Tibial nerve (tissue), 3 donors: ENCODE data around the gene RPS6KA5.

Experiments used
- CTCF ChIP-seq, 5 experiments: fragments of 200-600 bp in 3 of 5; fragments of 450-650 bp in 2 of 5; sonication (generic) in 3 of 5; IDR thresholded peaks; one replicate each; pipeline ENCODE4 v1.5.1; 2016 to 2019; ENCODE audit warnings: antibody characterized with exemption in 5 of 5, mild to moderate bottlenecking in 3 of 5, moderate library complexity in 2 of 5
- POLR2A ChIP-seq, 2 donors: fragments of 450-650 bp; IDR thresholded peaks; one replicate each; pipeline ENCODE4 v1.6.1; 2017; ENCODE audit warnings: antibody characterized with exemption in 2 of 2, mild to moderate bottlenecking in 2 of 2, moderate library complexity in 2 of 2

- TF ChIP-seq CTCF (IDR thresholded peaks at IDR 0.05) (no peak), POLR2A (IDR thresholded peaks at IDR 0.05) (no peak)
Observed at GRCh38 chr14:90897022-90897421, 163.4 kb downstream of the RPS6KA5 start.
